OCI-LY1 (cell line): ENCODE results near the gene IFNA13.

Source experiments
- H2AFZ ChIP-seq: fragments of 200-600 bp; sonication (generic), shearing (Covaris generic); 2 replicates; pipeline ENCODE4 v1.6.0; 2014; ENCODE audit warnings: antibody characterized with exemption, mild to moderate bottlenecking, low read length
- H3F3A ChIP-seq: fragments of 200-600 bp; sonication (generic), shearing (Covaris generic); 2 replicates; pipeline ENCODE4 v1.6.0; 2014; ENCODE audit warnings: mild to moderate bottlenecking, antibody characterized with exemption, low read length, moderate library complexity; ENCODE audit not compliant: insufficient read depth
- H3K27ac ChIP-seq: fragments of 200-600 bp; sonication (generic); 2 replicates; pipeline ENCODE4 v1.5.1; 2014; ENCODE audit warnings: low read length, mixed run types, mild to moderate bottlenecking, low read depth; ENCODE audit not compliant: poor library complexity, severe bottlenecking
- H3K27me3 ChIP-seq: fragments of 200-600 bp; sonication (generic); 2 replicates; pipeline ENCODE4 v1.6.0; 2014; ENCODE audit warnings: antibody characterized with exemption, mild to moderate bottlenecking, low read length, moderate library complexity; ENCODE audit not compliant: insufficient read depth
- H3K36me3 ChIP-seq: fragments of 200-600 bp; sonication (generic); 2 replicates; pipeline ENCODE4 v1.6.1; 2014; ENCODE audit warnings: mild to moderate bottlenecking, antibody characterized with exemption, low read length, moderate library complexity, mixed read lengths; ENCODE audit not compliant: insufficient read depth
- H3K4me1 ChIP-seq: fragments of 200-600 bp; sonication (generic); 2 replicates; pipeline ENCODE4 v1.5.1; 2014; ENCODE audit warnings: mild to moderate bottlenecking, low read length, moderate library complexity; ENCODE audit not compliant: insufficient read depth, severe bottlenecking
- H3K4me2 ChIP-seq: fragments of 200-600 bp; sonication (generic), shearing (Covaris generic); 2 replicates; pipeline ENCODE4 v1.6.1; 2014; ENCODE audit warnings: low read length
- H3K4me3 ChIP-seq: fragments of 200-600 bp; sonication (generic); 2 replicates; pipeline ENCODE4 v1.5.1; 2014; ENCODE audit warnings: low read length, low read depth, mild to moderate bottlenecking, mixed read lengths; ENCODE audit not compliant: poor library complexity, severe bottlenecking
- H3K79me2 ChIP-seq: fragments of 200-600 bp; shearing (Covaris generic); 2 replicates; pipeline ENCODE4 v1.6.1; 2016; ENCODE audit warnings: mixed run types, low read length, mixed read lengths; ENCODE audit not compliant: insufficient read depth
- H3K9ac ChIP-seq: fragments of 200-600 bp; sonication (generic), shearing (Covaris generic); 2 replicates; pipeline ENCODE4 v1.6.1; 2014; ENCODE audit warnings: mild to moderate bottlenecking, low read length, mixed read lengths
- H3K9me2 ChIP-seq: fragments of 200-600 bp; sonication (generic), shearing (Covaris generic); 2 replicates; pipeline ENCODE4 v1.6.1; 2014; ENCODE audit warnings: low read depth, mild to moderate bottlenecking, low read length, mixed read lengths
- H3K9me3 ChIP-seq: fragments of 200-600 bp; shearing (Covaris generic); 2 replicates; pipeline ENCODE4 v1.6.1; 2014; ENCODE audit warnings: low read length, mixed read lengths
- H4K20me1 ChIP-seq: fragments of 200-600 bp; sonication (generic), shearing (Covaris generic); 2 replicates; pipeline ENCODE4 v1.6.0; 2016; ENCODE audit warnings: mild to moderate bottlenecking, low read length; ENCODE audit not compliant: insufficient read depth
- EZH2 ChIP-seq: fragments of 200-600 bp; sonication (generic), shearing (Covaris generic); IDR thresholded peaks from 2 replicates; pipeline ENCODE4 v1.8.0; 2017; ENCODE audit warnings: borderline replicate concordance, mixed run types, mild to moderate bottlenecking, antibody characterized with exemption, low read length, moderate library complexity, mixed read lengths
- TF ChIP-seq, protein P1 (sequence below): fragments of 200-600 bp; sonication (generic), shearing (Covaris generic); IDR thresholded peaks from 2 replicates; pipeline ENCODE4 v1.5.1; 2017; ENCODE audit warnings: mild to moderate bottlenecking, antibody characterized with exemption, low read length, moderate library complexity, mixed read lengths

The IFNA13 gene

DNA sequence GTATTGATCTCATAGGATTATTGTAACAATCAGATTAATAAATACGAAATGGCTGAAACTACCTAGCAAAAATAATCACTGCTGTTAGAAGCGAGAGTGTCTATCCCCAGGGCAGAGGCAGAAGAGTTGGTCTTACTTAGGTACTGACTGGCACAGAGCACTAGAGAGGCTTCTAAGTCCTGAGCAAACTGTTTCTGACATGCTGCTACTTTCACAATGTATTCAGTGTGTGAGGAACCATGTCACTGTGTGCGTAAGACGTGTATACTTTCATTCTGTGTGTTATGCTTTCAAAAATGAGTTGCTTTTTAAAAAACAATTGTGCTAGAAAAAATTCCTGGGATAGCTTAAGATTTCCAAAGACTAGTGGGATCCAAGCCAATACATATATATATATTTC is 27.1 kb downstream of the IFNA13 start:
- Histone ChIP-seq H3K4me2 (no peak overlapping the region), H3K36me3 (no peaks in the 10 kb centered on the region), H3K27me3 (no peaks in the 10 kb centered on the region), H3K9me2 (no peaks in the 10 kb centered on the region), H3K27ac (no peak overlapping the region), H3K79me2 (no peaks in the 10 kb centered on the region), H3K9me3 (peaks cover 4% of the 10 kb centered on the region; the same call in 1 of the 2 replicates), H3K4me3 (no peak overlapping the region), H3K4me1 (peaks cover 2% of the 10 kb centered on the region), H4K20me1 (no peaks in the 10 kb centered on the region), H3F3A (no peaks in the 10 kb centered on the region), H2AFZ (no peak overlapping the region), H3K9ac (no peak overlapping the region)
- TF ChIP-seq EZH2, result no peak
- TF ChIP-seq, protein P1, sequence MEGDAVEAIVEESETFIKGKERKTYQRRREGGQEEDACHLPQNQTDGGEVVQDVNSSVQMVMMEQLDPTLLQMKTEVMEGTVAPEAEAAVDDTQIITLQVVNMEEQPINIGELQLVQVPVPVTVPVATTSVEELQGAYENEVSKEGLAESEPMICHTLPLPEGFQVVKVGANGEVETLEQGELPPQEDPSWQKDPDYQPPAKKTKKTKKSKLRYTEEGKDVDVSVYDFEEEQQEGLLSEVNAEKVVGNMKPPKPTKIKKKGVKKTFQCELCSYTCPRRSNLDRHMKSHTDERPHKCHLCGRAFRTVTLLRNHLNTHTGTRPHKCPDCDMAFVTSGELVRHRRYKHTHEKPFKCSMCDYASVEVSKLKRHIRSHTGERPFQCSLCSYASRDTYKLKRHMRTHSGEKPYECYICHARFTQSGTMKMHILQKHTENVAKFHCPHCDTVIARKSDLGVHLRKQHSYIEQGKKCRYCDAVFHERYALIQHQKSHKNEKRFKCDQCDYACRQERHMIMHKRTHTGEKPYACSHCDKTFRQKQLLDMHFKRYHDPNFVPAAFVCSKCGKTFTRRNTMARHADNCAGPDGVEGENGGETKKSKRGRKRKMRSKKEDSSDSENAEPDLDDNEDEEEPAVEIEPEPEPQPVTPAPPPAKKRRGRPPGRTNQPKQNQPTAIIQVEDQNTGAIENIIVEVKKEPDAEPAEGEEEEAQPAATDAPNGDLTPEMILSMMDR, result no peak

DNA sequence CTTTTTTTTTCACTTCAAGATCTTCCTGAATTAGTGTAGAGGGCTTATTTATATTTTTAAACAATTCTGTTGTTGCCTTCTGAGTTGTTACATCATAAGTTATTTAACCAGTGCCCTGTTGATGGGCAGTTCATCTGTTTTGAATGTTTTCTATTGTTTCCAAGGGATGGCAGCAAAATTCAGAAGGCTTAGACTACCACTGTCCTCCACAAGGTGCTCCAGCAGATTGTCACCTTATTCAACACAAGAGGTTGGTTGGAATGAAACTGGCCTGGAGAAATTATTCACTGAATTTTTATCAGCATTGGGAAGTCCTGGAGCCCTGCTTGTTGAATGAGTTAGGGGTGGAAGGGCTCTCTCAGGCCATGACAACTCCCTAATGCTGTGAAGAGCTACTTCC is 31.4 kb downstream of the IFNA13 start:
- no peak overlapping the region for H3K4me2 ChIP-seq
- H4K20me1 ChIP-seq, result no peaks in the 10 kb centered on the region
- H3K27ac ChIP-seq, result no peak overlapping the region
- no peak overlapping the region for H2AFZ ChIP-seq
- peaks cover 37% of the 10 kb centered on the region for H3K4me1 ChIP-seq
- no peaks in the 10 kb centered on the region for H3K79me2 ChIP-seq
- H3K4me3 ChIP-seq, result no peak overlapping the region
- no peaks in the 10 kb centered on the region for H3F3A ChIP-seq
- H3K27me3 ChIP-seq, result no peaks in the 10 kb centered on the region
- H3K9me3 ChIP-seq, result no peaks in the 10 kb centered on the region
- TF ChIP-seq, protein P1, result no peak
- TF ChIP-seq EZH2, result no peak
- no peak overlapping the region for H3K9ac ChIP-seq
- 0 out of 2 replicates have a peak, but pooled peaks cover 13% of the 10 kb centered on the region for H3K36me3 ChIP-seq
- no peaks in the 10 kb centered on the region for H3K9me2 ChIP-seq

DNA sequence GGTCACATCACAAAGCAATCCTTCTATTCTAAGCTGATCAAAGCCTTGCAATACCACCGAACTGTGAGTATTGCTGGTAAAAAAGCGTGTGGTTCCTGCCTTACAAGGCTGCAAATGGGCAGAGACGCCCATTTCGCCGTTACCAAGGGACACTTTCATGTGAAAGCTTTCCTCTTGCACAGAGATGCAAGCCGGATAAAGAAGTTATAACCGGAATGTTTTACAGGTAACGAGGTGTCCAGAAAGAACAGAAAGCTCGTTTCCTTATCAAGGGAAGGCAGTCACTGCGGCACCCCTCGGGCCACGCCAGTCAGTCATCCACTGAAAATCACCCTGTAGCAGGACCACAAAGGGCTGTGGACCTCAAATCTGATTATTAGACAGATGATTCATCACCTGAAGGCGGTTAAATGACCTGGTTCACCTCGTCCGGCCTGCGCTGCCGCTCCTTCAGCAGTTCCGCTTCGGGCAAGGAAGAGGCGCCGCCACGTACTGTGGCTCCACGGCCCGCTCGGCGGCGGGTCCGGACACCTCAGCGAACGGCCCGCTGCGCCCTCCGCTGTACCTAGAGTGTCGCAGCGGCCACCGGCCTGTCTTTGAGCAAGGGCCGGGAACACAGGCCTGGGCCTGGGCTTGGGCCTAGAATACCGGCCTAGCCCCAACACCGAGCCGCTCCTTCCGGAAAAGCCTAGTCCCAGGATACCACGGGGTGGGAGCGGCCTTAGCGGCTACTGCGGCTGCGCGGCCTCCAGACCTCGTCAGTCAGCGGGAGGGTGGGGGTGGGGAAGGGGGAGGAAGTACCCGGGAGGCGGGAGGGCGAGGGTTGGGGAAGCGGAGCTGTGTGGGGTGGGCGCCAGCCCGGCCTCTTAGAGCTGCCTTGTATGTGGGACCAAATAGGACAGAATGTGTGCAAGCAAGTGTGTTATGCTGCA is 32.9 kb downstream of the IFNA13 start, which contains the start of gene KLHL9:
TSS of gene KLHL9 (minus strand) at position 704 of the 932 bp plus-strand sequence. CDS start at position 159, 545 bp downstream.
- H3K79me2 ChIP-seq, result no peaks in the 10 kb centered on the region
- peak within 1 kb of the TSS; percentile 73 for H3K9ac ChIP-seq
- H3K27ac ChIP-seq, result peak within 1 kb of the TSS; percentile 29
- H2AFZ ChIP-seq, result peak within 1 kb of the TSS; percentile 98
- H3K9me2 ChIP-seq, result no peaks in the 10 kb centered on the region
- H3K4me3 ChIP-seq, result peak within 1 kb of the TSS; percentile 72
- H3K27me3 ChIP-seq, result no peaks in the 10 kb centered on the region
- no peaks in the 10 kb centered on the region for H3F3A ChIP-seq
- no peak for TF ChIP-seq EZH2
- TF ChIP-seq, protein P1, result no peak
- no peaks in the 10 kb centered on the region for H3K9me3 ChIP-seq
- H4K20me1 ChIP-seq, result no peaks in the 10 kb centered on the region
- H3K4me2 ChIP-seq, result peak within 1 kb of the TSS; percentile 91
- 0 out of 2 replicates have a peak, but pooled peaks cover 13% of the 10 kb centered on the region for H3K36me3 ChIP-seq
- H3K4me1 ChIP-seq, result peaks cover 40% of the 10 kb centered on the region
